GM19397 (cell line): Measurements from ENCODE around the gene CRYBG1.
"Not testable (repeated sequence)": the region's sequence is repeated elsewhere in the genome, so short reads cannot be mapped to it uniquely, and the experiment has no call there.

Experiments used
- ATAC-seq: cut with Tn5 transposase; IDR thresholded peaks from one replicate; pipeline ENCODE4 v1.9.1; 2021; ENCODE audit warnings: mild to moderate bottlenecking, moderate library complexity; ENCODE audit not compliant: unreplicated experiment

Gene CRYBG1

GRCh38 chr6:106546691-106547414, 186.3 kb downstream of the CRYBG1 start:
- ATAC-seq = no peak

- no peak for ATAC-seq
Observed at GRCh38 chr6:106547601-106548453, 187.3 kb downstream of the CRYBG1 start.

GRCh38 chr6:106548926-106549455, 188.5 kb downstream of the CRYBG1 start:
- not testable (repeated sequence) for ATAC-seq

GRCh38 chr6:106549521-106549920, 189.0 kb downstream of the CRYBG1 start:
- no peak for ATAC-seq

DNA sequence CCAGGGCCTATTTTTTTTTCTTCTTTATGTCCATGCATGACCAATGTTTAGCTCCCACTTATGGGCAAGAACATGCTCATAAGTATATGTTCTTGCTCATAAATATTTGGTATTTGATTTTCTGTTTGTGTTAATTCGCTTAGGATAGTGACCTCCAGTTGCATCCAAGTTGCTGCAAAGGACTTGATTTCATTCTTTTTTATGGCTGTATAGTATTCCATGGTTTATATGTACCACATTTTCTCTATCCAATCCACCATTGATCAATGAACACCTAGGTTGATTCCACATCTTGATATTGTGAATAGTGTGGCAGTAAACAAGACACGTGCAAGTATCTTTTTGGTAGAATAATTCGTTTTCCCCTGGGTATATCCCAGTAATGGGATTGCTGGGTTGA, 190.6 kb downstream of the CRYBG1 start:
- no peak for ATAC-seq

GRCh38 chr6:106553440-106553839, 192.9 kb downstream of the CRYBG1 start:
- no peak for ATAC-seq

GRCh38 chr6:106555767-106556166, 195.2 kb downstream of the CRYBG1 start:
- ATAC-seq = no peak

DNA sequence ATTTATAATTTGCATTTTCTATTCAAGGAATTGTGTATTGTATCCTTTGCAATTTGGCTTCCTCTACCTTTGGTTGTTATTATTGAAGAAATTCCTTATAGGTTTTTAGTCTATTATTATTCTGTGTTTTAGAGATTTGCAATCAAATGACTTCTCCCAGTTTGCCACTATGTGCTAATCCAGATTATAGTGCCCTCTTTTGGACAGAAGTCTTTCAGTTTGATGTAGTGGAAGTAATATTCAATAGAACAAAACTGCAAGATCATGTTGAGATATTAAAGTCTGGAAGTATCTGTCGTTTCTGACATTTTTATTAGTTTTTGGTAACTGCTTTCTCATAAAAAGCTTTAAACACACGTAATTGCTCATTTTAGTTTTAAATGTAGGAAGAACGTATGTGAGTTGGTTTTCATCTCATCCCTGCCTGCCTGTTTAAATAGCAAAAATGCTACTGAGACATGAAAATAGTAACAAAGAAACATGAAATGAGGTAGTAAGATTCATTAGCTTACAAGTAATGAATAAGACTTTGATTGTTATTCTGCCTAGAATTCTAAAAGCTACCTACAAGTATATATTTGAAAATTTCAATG, 195.9 kb downstream of the CRYBG1 start:
- ATAC-seq = no peak

DNA sequence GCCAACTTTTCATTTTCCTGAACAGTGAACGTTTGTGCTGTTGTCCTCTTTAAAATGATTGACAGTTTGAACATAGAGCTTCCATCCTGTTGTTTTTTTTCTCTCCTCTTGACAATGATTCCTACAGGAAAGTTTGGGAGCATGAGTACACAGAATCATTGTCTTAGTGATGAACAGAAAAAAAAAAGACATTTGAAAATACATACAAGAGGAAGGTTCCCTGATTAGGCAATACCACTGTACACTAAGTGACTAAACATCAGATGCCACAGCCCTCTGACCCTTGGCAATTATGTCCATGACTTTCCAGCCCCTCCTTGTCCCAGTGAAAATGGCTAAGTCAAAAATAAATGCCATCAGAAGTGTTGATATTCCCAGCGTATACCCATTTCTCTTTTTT, 197.3 kb downstream of the CRYBG1 start:
- ATAC-seq = no peak

DNA sequence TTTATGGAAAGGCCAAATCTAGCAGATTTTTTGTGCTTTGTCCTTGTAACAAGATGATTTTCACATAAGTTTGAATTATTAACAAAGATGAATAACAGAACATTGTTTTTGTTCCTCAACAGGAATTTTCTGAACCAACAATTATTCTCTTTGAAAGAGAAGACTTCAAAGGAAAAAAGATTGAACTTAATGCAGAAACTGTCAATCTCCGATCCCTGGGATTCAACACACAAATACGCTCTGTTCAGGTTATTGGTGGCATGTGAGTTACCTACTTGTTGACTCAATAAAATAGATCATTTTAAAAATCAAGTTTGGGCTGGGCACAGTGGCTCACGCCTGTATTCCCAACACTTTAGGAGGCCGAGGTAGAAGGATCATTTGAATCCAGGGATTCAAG, 197.8 kb downstream of the CRYBG1 start:
- no peak for ATAC-seq

- ATAC-seq = not testable (repeated sequence)
Observed at GRCh38 chr6:106559659-106560058, 199.1 kb downstream of the CRYBG1 start.

DNA sequence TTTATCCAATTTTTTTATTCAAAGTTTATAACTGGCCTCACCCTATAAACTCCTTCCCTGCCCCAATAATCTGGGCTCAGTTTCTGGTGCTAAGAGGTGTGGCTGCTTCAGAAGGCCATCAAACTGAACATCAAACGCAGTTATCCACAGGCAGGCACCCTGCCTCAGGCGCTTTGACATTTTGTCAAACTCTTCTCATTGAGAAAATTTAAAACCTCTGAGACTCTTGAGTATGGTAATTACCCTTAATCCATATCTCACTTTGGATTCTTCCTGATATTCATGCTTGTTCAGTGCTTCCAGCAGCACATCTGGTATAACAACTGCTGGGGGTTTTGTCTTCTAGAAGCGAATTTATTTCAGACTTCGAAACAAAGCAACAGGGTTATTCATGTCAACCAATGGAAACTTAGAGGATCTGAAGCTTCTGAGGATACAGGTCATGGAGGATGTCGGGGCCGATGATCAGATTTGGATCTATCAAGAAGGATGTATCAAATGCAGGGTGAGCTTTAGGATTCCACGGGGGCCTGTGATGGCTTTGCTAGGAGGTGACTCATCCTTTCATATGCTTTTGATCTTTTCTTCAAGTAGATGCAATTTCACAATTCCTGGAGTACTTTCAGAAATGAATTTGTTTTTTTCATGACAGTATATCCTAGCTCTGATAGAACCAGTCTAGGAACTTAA, 200.6 kb downstream of the CRYBG1 start:
- no peak for ATAC-seq

GRCh38 chr6:106561686-106562405, 201.3 kb downstream of the CRYBG1 start:
- ATAC-seq = no peak

- no peak for ATAC-seq
Observed at GRCh38 chr6:106563614-106564013, 203.1 kb downstream of the CRYBG1 start.

DNA sequence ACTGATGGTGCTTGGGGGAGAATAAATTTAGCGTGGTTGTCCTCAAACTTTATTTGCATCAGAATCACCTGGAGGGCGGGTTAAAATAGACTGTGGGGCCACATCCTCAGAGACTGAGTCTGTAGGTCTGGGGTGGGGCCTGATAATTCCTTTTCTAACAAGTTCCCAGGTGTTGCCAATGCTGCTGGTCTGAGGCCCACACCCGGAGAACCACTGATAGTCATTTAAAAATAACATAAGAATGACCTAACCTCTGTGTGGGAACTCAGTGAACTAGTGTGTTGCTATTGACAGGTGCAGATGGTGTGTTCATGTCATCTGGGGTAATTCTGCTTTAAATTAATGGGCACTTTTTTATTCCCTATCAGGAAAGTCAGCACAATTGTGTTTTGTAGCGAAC, 204.0 kb downstream of the CRYBG1 start:
- ATAC-seq = no peak

DNA sequence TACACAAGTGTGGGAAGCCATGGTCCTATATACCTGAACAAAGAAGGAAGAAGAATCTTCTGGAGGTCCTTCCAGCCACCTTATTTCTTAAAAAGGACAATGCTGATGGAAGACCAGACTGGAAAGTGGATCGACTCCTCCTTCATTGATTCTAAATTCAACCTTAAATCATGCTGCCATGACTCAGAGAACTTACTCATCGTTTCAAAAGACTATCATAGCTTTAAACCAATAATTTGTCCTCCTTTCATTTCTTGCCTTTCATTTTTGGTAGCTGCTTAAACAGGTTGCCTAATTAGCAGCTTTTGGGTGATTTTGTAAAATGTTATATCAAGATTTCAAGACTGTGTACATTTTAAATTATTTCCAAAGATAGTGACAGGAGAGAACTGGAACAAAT, 208.0 kb downstream of the CRYBG1 start:
- ATAC-seq = no peak

DNA sequence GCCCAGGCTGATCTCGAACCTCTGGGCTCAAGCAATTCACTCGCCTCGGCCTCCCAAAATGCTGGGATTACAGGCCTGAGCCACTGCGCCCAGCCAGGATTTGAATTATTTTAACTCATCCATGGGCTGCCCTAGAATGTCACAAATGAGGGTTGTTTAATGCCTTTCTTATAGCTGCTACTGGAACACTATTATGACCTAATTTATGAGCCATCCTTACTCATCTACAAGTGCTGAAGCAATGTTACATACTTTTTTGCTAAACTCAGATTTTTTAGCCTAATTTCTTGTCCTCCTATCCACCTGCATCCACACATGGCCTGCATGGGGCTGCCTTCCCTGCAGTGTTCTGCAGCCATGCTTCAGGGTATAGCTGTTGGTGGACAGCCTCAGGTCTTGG, 208.9 kb downstream of the CRYBG1 start:
- no peak for ATAC-seq

- ATAC-seq = no peak
Observed at GRCh38 chr6:106572436-106572835, 211.9 kb downstream of the CRYBG1 start.

DNA sequence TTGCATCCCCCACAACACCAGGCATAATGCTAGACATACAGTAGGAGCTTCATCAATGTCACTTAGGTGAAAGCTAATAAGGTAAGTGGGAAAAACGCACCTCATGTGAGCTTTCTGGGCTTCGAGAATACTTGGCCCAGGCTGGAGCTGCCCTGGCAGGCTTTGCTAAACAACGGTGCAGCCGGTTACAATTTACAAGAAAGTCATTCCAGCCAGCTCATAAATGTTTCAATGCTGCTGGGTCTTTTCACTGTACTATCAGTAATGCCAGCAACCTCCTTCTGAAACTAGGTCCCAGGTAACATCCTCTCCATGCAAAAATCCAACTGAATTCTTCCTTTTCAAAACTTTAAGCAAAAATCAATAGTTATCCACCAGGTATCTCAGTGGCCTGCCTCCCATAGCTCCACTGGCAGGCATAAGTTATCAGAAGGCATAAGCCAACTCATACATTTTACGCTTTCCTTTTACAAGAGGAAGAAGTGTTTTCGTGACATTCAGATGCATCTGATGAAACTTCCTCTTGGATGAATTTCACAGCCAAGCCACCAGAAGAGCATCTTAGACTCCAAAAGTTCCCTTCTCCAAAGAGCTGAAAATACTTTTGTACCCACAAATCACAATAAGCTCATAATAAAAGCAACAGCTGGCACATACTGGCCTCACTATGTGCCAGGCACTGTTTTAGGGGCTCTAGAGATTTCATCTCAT, 212.5 kb downstream of the CRYBG1 start:
- ATAC-seq = no peak
